Liver (tissue), 9 donors: Measurements from ENCODE around the gene POLD3. TPM values are rescaled to one million over a fixed set of nuclear protein-coding genes. Genes with fewer than 3 reads are reported as not detected.

Experiments used
- DNase-seq: peaks from one replicate; pipeline ENCODE4 v3.0.0-alpha.2; 2017; ENCODE audit warnings: low spot score
- H3K27ac ChIP-seq, 2 donors: one replicate each; pipeline ENCODE4 v1.7.0; 2013; ENCODE audit warnings: inconsistent platforms in 2 of 2, low read length in 2 of 2, control low read depth in 1 of 2, low read depth in 1 of 2, mild to moderate bottlenecking in 1 of 2
- H3K27me3 ChIP-seq, 4 donors: one replicate each; pipeline versions ENCODE4 v1.6.1 to v1.7.0; 2013; ENCODE audit warnings: low read length in 3 of 4, inconsistent platforms in 1 of 4, mild to moderate bottlenecking in 1 of 4, moderate library complexity in 1 of 4; ENCODE audit not compliant: control insufficient read depth in 4 of 4, insufficient read depth in 4 of 4
- H3K36me3 ChIP-seq, 4 donors: one replicate each; pipeline versions ENCODE4 v1.6.1 to v1.7.0; 2013; ENCODE audit warnings: low read length in 3 of 4, mild to moderate bottlenecking in 3 of 4, low read depth in 1 of 4, moderate library complexity in 1 of 4; ENCODE audit not compliant: control insufficient read depth in 4 of 4, insufficient read depth in 3 of 4
- H3K4me1 ChIP-seq, 4 donors: one replicate each; pipeline versions ENCODE4 v1.6.1 to v1.7.0; 2013; ENCODE audit warnings: low read length in 3 of 4, mild to moderate bottlenecking in 3 of 4, moderate library complexity in 1 of 4; ENCODE audit not compliant: control insufficient read depth in 4 of 4, insufficient read depth in 4 of 4
- H3K4me3 ChIP-seq, 3 donors: one replicate each; pipeline versions ENCODE4 v1.6.1 to v1.7.0; 2013; ENCODE audit warnings: low read length in 3 of 3, control low read depth in 1 of 3, low read depth in 1 of 3, mild to moderate bottlenecking in 1 of 3
- H3K9ac ChIP-seq, 2 donors: one replicate each; pipeline ENCODE4 v1.7.0; 2013; ENCODE audit warnings: low read length in 2 of 2, mild to moderate bottlenecking in 2 of 2, moderate library complexity in 2 of 2, control low read depth in 1 of 2, low read depth in 1 of 2
- H3K9me3 ChIP-seq, 4 donors: one replicate each; pipeline versions ENCODE4 v1.6.1 to v1.7.0; 2013; ENCODE audit warnings: low read length in 3 of 4; ENCODE audit not compliant: control insufficient read depth in 4 of 4
- ATF3 ChIP-seq: IDR thresholded peaks from 2 replicates; pipeline ENCODE4 v1.6.1; 2016; ENCODE audit warnings: antibody characterized with exemption
- FOXA2 ChIP-seq: IDR thresholded peaks from 2 replicates; pipeline ENCODE4 v1.6.1; 2016; ENCODE audit warnings: antibody characterized with exemption
- GABPA ChIP-seq, 2 donors: IDR thresholded peaks in 1 of 2; conservative IDR thresholded peaks in 1 of 2; 2 replicates each; pipeline ENCODE4 v1.6.1; 2016; ENCODE audit warnings: antibody characterized with exemption in 2 of 2, mild to moderate bottlenecking in 1 of 2, moderate library complexity in 1 of 2
- HNF4A ChIP-seq, 2 donors: conservative IDR thresholded peaks; 2 replicates each; pipeline ENCODE4 v1.6.1; 2016; ENCODE audit warnings: antibody characterized with exemption in 2 of 2, mild to moderate bottlenecking in 2 of 2
- HNF4G ChIP-seq: IDR thresholded peaks from 2 replicates; pipeline ENCODE4 v1.6.1; 2016; ENCODE audit warnings: antibody characterized with exemption
- JUND ChIP-seq, 2 donors: IDR thresholded peaks; 2 replicates each; pipeline ENCODE4 v1.6.1; 2016; ENCODE audit warnings: antibody characterized with exemption in 2 of 2
- MAX ChIP-seq: IDR thresholded peaks from 2 replicates; pipeline ENCODE4 v1.6.1; 2016; ENCODE audit warnings: antibody characterized with exemption
- NR2F2 ChIP-seq: IDR thresholded peaks from 2 replicates; pipeline ENCODE4 v1.6.1; 2016; ENCODE audit warnings: antibody characterized with exemption
- RAD21 ChIP-seq, 2 donors: IDR thresholded peaks; 2 replicates each; pipeline ENCODE4 v1.6.1; 2016; ENCODE audit warnings: antibody characterized with exemption in 2 of 2, mild to moderate bottlenecking in 2 of 2
- REST ChIP-seq: IDR thresholded peaks from 2 replicates; pipeline ENCODE4 v1.6.1; 2016; ENCODE audit warnings: antibody characterized with exemption, mild to moderate bottlenecking
- RXRA ChIP-seq, 2 donors: IDR thresholded peaks; 2 replicates each; pipeline ENCODE4 v1.6.1; 2017 to 2018; ENCODE audit warnings: antibody characterized with exemption in 2 of 2, mild to moderate bottlenecking in 1 of 2
- SP1 ChIP-seq: IDR thresholded peaks from 2 replicates; pipeline ENCODE4 v1.6.1; 2018; ENCODE audit warnings: antibody characterized with exemption, mild to moderate bottlenecking
- YY1 ChIP-seq: IDR thresholded peaks from 2 replicates; pipeline ENCODE4 v1.6.1; 2016; ENCODE audit warnings: antibody characterized with exemption, mild to moderate bottlenecking
- ZBTB33 ChIP-seq: IDR thresholded peaks from 2 replicates; pipeline ENCODE4 v1.6.1; 2016; ENCODE audit warnings: antibody characterized with exemption
- WGBS: extraction: QIAGEN DNeasy Blood & Tissue Kit; methylation state at CpG from one replicate; pipeline ENCODE4 v1.1.7; 2013; 5-methylcytosine and 5-hydroxymethylcytosine counted together
- polyA plus RNA-seq, 2 donors: library from polyadenylated mRNA; stranded (reverse) in 1 of 2; unstranded in 1 of 2; fragments of 200-250 nt in 1 of 2; fragments of >200 nt in 1 of 2; fragmentation: Nextera tagmentation in 1 of 2; extraction: Ambion mirVana in 1 of 2; gene quantifications; one replicate each; pipeline versions ENCODE4 v1.2.1 to v1.2.3, GENCODE V29; 2013 to 2015
- total RNA-seq, 2 donors: library from RNA; depleted of rRNA; stranded (reverse); fragments of >200 nt; gene quantifications; one replicate each; pipeline ENCODE4 v1.2.3, GENCODE V29; 2014
- TF ChIP-seq, protein P1 (sequence below): fragments of 150-350 bp; IDR thresholded peaks from 2 replicates; pipeline ENCODE4 v1.5.1; 2017; ENCODE audit warnings: improper control_type of control experiment, low read depth, low read length; ENCODE audit not compliant: missing input control
- donor health status: healthy.
- donor health status: healthy.
- donor health status: healthy.
- donor health status: healthy.
- donor health status: healthy.

Gene POLD3
- total and polyA plus RNA-seq, 4 donors: 3.0 to 8.3 (median 5.0) TPM

DNA sequence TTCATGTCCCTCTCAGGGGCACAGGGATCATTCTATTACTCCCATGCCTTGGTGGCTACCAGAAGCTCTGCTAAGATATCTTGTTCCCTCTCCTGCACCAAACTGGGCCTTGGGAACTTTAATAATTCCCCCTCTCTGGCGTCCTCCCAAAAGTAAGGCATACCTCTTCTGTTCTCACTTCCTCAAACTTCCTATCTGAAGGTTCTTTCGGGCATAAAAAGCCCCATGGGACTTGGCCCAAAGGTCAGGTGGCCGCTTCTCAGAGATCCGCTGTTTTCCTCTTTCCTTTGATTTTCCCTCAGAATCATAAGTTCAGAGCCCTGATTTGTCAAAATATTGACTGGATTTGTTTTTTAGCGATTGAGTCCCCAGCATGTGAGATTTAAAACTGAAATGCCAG lies 13.0 kb downstream of the POLD3 start:
- TF ChIP-seq SP1 (no peak), REST (no peak), JUND (IDR thresholded peaks at IDR 0.05) (no peak), HNF4G (no peak), ATF3 (no peak), YY1 (no peak), ZBTB33 (no peak), HNF4A (conservative IDR thresholded peaks at IDR 0.05) (no peak), GABPA (IDR thresholded peaks at IDR 0.05 in 1 of 2, conservative IDR thresholded peaks at IDR 0.05 in 1 of 2) (no peak), NR2F2 (no peak), MAX (no peak), FOXA2 (no peak), RXRA (IDR thresholded peaks at IDR 0.05) (no peak)
- TF ChIP-seq, protein P1, sequence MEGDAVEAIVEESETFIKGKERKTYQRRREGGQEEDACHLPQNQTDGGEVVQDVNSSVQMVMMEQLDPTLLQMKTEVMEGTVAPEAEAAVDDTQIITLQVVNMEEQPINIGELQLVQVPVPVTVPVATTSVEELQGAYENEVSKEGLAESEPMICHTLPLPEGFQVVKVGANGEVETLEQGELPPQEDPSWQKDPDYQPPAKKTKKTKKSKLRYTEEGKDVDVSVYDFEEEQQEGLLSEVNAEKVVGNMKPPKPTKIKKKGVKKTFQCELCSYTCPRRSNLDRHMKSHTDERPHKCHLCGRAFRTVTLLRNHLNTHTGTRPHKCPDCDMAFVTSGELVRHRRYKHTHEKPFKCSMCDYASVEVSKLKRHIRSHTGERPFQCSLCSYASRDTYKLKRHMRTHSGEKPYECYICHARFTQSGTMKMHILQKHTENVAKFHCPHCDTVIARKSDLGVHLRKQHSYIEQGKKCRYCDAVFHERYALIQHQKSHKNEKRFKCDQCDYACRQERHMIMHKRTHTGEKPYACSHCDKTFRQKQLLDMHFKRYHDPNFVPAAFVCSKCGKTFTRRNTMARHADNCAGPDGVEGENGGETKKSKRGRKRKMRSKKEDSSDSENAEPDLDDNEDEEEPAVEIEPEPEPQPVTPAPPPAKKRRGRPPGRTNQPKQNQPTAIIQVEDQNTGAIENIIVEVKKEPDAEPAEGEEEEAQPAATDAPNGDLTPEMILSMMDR: no peak
- WGBS: 82% methylated on average over 5 of the region's 5 CpGs
- Histone ChIP-seq H3K27me3 (no peaks in the 10 kb centered on the region), H3K36me3 (peaks cover 0 to 3% (median 0%) of the 10 kb centered on the region in 4 donors), H3K4me3 (no peak overlapping the region), H3K27ac (no peak overlapping the region), H3K9me3 (no peaks in the 10 kb centered on the region), H3K9ac (no peak overlapping the region), H3K4me1 (peaks cover 2 to 27% (median 9%) of the 10 kb centered on the region in 4 donors)
- no peak for DNase-seq

- no peak for DNase-seq
- TF ChIP-seq YY1 (no peak), HNF4A (conservative IDR thresholded peaks at IDR 0.05) (no peak), RAD21 (IDR thresholded peaks at IDR 0.05) (no peak), HNF4G (no peak), ZBTB33 (no peak), NR2F2 (no peak), JUND (IDR thresholded peaks at IDR 0.05) (no peak)
- TF ChIP-seq, protein P1: no peak
- Histone ChIP-seq H3K36me3 (peaks cover 0 to 4% (median 3%) of the 10 kb centered on the region in 4 donors), H3K9me3 (no peaks in the 10 kb centered on the region), H3K4me3 (no peak overlapping the region), H3K27ac (no peak overlapping the region), H3K9ac (no peak overlapping the region), H3K4me1 (peaks cover 4 to 27% (median 11%) of the 10 kb centered on the region in 4 donors), H3K27me3 (no peaks in the 10 kb centered on the region)
- WGBS: 95% methylated on average over 4 of the region's 4 CpGs
Observed at GRCh38 chr11:74608431-74608830, 16.0 kb downstream of the POLD3 start.
